Measurements from ENCODE around the gene FES. TPM values are rescaled to one million over a fixed set of nuclear protein-coding genes. Genes with fewer than 3 reads are reported as not detected.
"Not testable (repeated sequence)": the region's sequence is repeated elsewhere in the genome, so short reads cannot be mapped to it uniquely, and the experiment has no call there.

FES gene
- total RNA-seq, 1 donor from 2014 or later = 3.2 TPM

- FAIRE-seq = no peak
- Histone ChIP-seq H3K36me3 (ENCODE audit: control insufficient read depth, insufficient read depth, low read length) (no peaks in the 10 kb centered on the region), H3K4me3 (ENCODE audit: low read depth, low read length) (no peak overlapping the region), H3K27me3 (ENCODE audit: control insufficient read depth, insufficient read depth, low read length) (no peaks in the 10 kb centered on the region)
- TF ChIP-seq, protein P1, sequence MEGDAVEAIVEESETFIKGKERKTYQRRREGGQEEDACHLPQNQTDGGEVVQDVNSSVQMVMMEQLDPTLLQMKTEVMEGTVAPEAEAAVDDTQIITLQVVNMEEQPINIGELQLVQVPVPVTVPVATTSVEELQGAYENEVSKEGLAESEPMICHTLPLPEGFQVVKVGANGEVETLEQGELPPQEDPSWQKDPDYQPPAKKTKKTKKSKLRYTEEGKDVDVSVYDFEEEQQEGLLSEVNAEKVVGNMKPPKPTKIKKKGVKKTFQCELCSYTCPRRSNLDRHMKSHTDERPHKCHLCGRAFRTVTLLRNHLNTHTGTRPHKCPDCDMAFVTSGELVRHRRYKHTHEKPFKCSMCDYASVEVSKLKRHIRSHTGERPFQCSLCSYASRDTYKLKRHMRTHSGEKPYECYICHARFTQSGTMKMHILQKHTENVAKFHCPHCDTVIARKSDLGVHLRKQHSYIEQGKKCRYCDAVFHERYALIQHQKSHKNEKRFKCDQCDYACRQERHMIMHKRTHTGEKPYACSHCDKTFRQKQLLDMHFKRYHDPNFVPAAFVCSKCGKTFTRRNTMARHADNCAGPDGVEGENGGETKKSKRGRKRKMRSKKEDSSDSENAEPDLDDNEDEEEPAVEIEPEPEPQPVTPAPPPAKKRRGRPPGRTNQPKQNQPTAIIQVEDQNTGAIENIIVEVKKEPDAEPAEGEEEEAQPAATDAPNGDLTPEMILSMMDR (IDR thresholded peaks at IDR 0.05; ENCODE audit: insufficient read depth, low read length, severe bottlenecking) = no peak
- peak; percentile 82 for DNase-seq (ENCODE audit: low read depth)
Measured at GRCh38 chr15:90845201-90845949, 38.9 kb upstream of the FES start.

- not testable (repeated sequence) for H3K4me3 ChIP-seq (ENCODE audit: low read depth, low read length); FAIRE-seq; H3K36me3 ChIP-seq (ENCODE audit: control insufficient read depth, insufficient read depth, low read length); DNase-seq (ENCODE audit: low read depth); H3K27me3 ChIP-seq (ENCODE audit: control insufficient read depth, insufficient read depth, low read length)
Measured at GRCh38 chr15:90849424-90849823, 34.9 kb upstream of the FES start.

DNA sequence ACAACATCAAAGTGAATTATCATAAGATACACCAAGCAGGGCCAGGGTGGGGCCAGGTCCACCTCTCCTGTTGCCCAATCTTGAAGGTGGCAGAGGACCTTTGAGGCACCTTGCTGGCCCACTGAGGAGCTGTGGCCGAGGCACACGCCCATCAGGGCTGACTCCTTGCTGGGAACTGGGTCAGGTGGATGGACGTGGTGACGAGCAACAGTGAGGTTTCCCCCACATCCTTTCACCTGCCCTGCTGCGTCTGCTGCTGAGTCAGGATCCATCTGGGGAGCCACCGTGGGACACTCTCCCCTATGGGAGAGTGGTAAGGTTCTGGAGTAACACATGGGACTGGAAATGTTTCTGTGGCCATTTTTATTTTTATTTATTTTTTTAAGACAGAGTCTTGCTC, 33.2 kb upstream of the FES start:
- TF ChIP-seq, protein P1 (IDR thresholded peaks at IDR 0.05; ENCODE audit: insufficient read depth, low read length, severe bottlenecking) = no peak
- FAIRE-seq (no peak), DNase-seq (ENCODE audit: low read depth) (no peak)
- H3K4me3 ChIP-seq (ENCODE audit: low read depth, low read length) = no peak overlapping the region
- no peaks in the 10 kb centered on the region for H3K36me3 ChIP-seq (ENCODE audit: control insufficient read depth, insufficient read depth, low read length)
- H3K27me3 ChIP-seq (ENCODE audit: control insufficient read depth, insufficient read depth, low read length) = no peaks in the 10 kb centered on the region

DNA sequence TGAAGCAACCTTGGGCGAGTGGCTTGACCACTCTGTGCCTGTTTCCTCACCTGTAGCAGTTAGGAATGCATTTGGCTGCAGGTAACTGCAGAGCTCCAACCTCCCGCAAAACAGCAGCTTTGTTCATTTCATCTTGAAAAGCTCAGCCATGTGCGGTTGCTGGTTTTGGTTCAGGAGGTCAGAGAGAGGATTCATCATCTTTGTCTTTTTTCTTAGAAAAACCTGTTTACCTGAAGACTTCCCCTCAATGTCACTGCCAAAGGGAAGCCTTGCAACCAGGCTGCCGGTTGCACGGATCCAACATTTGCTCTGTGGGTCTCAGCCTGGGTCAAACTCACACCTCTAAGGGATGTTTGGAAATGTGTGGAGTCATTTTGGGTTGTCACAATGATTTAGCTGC, 32.4 kb upstream of the FES start:
- no peaks in the 10 kb centered on the region for H3K36me3 ChIP-seq (ENCODE audit: control insufficient read depth, insufficient read depth, low read length)
- no peak for FAIRE-seq

DNA sequence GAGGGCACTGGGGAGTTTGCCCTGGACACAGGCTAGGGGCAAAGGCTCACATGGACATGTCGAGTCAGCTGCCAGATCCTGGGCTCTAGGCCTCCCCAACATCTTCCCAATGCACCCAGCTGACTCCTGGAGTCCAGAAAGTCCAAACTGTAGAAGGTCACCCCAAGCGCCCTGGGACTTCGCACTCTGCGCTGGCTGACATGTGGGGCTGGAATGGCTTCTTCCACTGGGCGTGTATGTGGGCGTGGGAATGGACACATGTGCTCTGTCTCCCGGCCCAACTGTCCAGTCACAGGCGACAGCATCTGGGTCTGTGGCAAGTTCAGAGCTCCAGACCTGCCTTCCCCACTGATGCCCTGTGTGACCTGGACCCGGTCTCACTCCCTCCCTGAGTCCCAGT, 29.2 kb upstream of the FES start:
- Histone ChIP-seq H3K27me3 (ENCODE audit: control insufficient read depth, insufficient read depth, low read length) (no peaks in the 10 kb centered on the region), H3K4me3 (ENCODE audit: low read depth, low read length) (no peak overlapping the region), H3K36me3 (ENCODE audit: control insufficient read depth, insufficient read depth, low read length) (no peaks in the 10 kb centered on the region)
- DNase-seq (ENCODE audit: low read depth) = no peak
- TF ChIP-seq, protein P1 (IDR thresholded peaks at IDR 0.05; ENCODE audit: insufficient read depth, low read length, severe bottlenecking) = no peak
- FAIRE-seq = no peak

More for the DNA sequence above, 32.4 kb upstream of the FES start:
- no peak for DNase-seq (ENCODE audit: low read depth)
- H3K4me3 ChIP-seq (ENCODE audit: low read depth, low read length) = no peak overlapping the region
- TF ChIP-seq, protein P1 (IDR thresholded peaks at IDR 0.05; ENCODE audit: insufficient read depth, low read length, severe bottlenecking) = no peak
- H3K27me3 ChIP-seq (ENCODE audit: control insufficient read depth, insufficient read depth, low read length) = no peaks in the 10 kb centered on the region

DNA sequence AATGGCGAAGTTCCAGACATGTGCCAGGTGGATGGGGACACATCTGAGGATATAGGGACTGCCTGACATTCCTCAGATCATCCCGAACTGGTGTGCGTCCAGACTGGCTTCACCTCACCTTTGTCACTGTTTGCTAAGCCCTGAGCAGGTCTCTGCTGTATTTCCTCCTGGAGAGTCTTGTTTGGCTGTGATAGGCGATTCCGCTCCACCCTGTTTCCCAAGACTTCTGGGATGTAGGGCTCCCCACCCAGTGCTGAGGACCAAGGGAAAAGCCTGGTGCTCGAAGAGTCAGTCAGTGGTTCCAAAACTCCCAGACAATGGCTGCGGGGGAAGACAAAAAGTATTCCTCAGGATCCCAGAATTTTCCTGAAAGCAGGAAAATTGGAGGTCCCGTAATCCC, 27.0 kb upstream of the FES start:
- TF ChIP-seq, protein P1 (IDR thresholded peaks at IDR 0.05; ENCODE audit: insufficient read depth, low read length, severe bottlenecking) = no peak
- no peak for FAIRE-seq
- Histone ChIP-seq H3K36me3 (ENCODE audit: control insufficient read depth, insufficient read depth, low read length) (no peaks in the 10 kb centered on the region), H3K4me3 (ENCODE audit: low read depth, low read length) (no peak overlapping the region), H3K27me3 (ENCODE audit: control insufficient read depth, insufficient read depth, low read length) (no peaks in the 10 kb centered on the region)
- DNase-seq (ENCODE audit: low read depth) = no peak
